ENCODE measurements around the gene DNASE2B. TPM values are rescaled to one million over a fixed set of nuclear protein-coding genes. Genes with fewer than 3 reads are reported as not detected.

Gene DNASE2B
- total RNA-seq, 1 experiment from 2014 or later, result not detected

- Histone ChIP-seq H3K27me3 (ENCODE audit: insufficient read depth, low read length) (no peaks in the 10 kb centered on the region), H3K4me1 (ENCODE audit: insufficient read depth, low read length) (no peaks in the 10 kb centered on the region), H4K20me1 (ENCODE audit: control insufficient read depth, insufficient read depth, insufficient read length) (no peaks in the 10 kb centered on the region), H2BK5ac (ENCODE audit: insufficient read length, low read length) (no peak overlapping the region), H3T11ph (ENCODE audit: low read length) (no peak overlapping the region), H2AFZ (ENCODE audit: low read length) (no peak overlapping the region), H2BK12ac (ENCODE audit: insufficient read length, low read depth, low read length) (no peak overlapping the region), H3K79me1 (ENCODE audit: insufficient read depth, low read depth, low read length, poor library complexity, severe bottlenecking) (no peaks in the 10 kb centered on the region), H3K27ac (ENCODE audit: insufficient read length, low read depth, low read length) (no peak overlapping the region), H2BK15ac (ENCODE audit: low read depth, low read length) (no peak overlapping the region), H3K9me3 (ENCODE audit: control insufficient read depth, low read depth, low read length) (no peaks in the 10 kb centered on the region), H4K91ac (ENCODE audit: insufficient read length, low read depth, low read length) (no peak overlapping the region), H4K5ac (ENCODE audit: insufficient read length, low read depth, low read length) (no peak overlapping the region), H4K8ac (replicated peaks; ENCODE audit: insufficient read length, low read depth, low read length) (no peak overlapping the region), H3K4me2 (ENCODE audit: insufficient read depth, insufficient read length, low read length) (no peak overlapping the region), H3K14ac (ENCODE audit: insufficient read depth, low read length) (no peak overlapping the region), H3K23me2 (ENCODE audit: insufficient read length, low read depth, low read length, poor library complexity, severe bottlenecking) (no peaks in the 10 kb centered on the region), H3K4ac (ENCODE audit: low read depth, low read length) (no peak overlapping the region), H3K79me2 (ENCODE audit: insufficient read depth, low read length) (no peaks in the 10 kb centered on the region), H2AK5ac (ENCODE audit: insufficient read length, low read length) (no peak overlapping the region), H2BK20ac (ENCODE audit: low read depth, low read length, poor library complexity, severe bottlenecking) (no peak overlapping the region), H3K23ac (ENCODE audit: insufficient read length, low read depth, low read length) (no peak overlapping the region), H2BK120ac (ENCODE audit: low read depth, low read length, poor library complexity, severe bottlenecking) (no peak overlapping the region), H3K56ac (ENCODE audit: insufficient read length, low read depth, low read length) (no peak overlapping the region), H3K18ac (ENCODE audit: insufficient read length, low read depth, low read length) (no peak overlapping the region), H3K9ac (ENCODE audit: extremely low read depth, insufficient read length, low read length) (no peak overlapping the region)
- WGBS (ENCODE audit: extremely low coverage, insufficient read length, low lambda C conversion rate), result no CpG with 5 or more reads among the region's 1 CpG
- Mint-ChIP-seq H3K9me3 (no peaks in the 10 kb centered on the region), H3K4me3 (no peak overlapping the region), H3K4me1 (peaks cover 1 to 2% of the 10 kb centered on the region in 2 experiments; a peak in 1 of 4 replicates), H3K36me3 (ENCODE audit: insufficient read depth in 1 of 3, low read depth in 3 of 3) (no peaks in the 10 kb centered on the region), H3K27me3 (ENCODE audit: low read depth) (no peaks in the 10 kb centered on the region), H3K27ac (no peak overlapping the region)
- no peak for TF ChIP-seq CTCF (conservative IDR thresholded peaks at IDR 0.05)
- no peak for DNase-seq
Measured at GRCh38 chr1:84348759-84349158, 49.5 kb upstream of the DNASE2B start.

Measured in H9 (cell line).